Measurements from ENCODE around the gene LYRM1.

The LYRM1 gene

GRCh38 chr16:20950294-20950693 is 49.7 kb downstream of the LYRM1 start:
- TF ChIP-seq CTCF (IDR thresholded peaks at IDR 0.05; ENCODE audit: low read depth, low read length, missing control alignments): no peak
- DNase-seq (ENCODE audit: low read depth): no peak

GRCh38 chr16:20952139-20952920 is 51.8 kb downstream of the LYRM1 start:
- DNase-seq (ENCODE audit: low read depth): no peak
- TF ChIP-seq CTCF (IDR thresholded peaks at IDR 0.05; ENCODE audit: low read depth, low read length, missing control alignments): no peak
- no peak overlapping the region for H3K4me3 ChIP-seq (ENCODE audit: low read depth, low read length)

More at GRCh38 chr16:20950294-20950693, 49.7 kb downstream of the LYRM1 start:
- no peak overlapping the region for H3K4me3 ChIP-seq (ENCODE audit: low read depth, low read length)

- no peak for TF ChIP-seq CTCF (IDR thresholded peaks at IDR 0.05; ENCODE audit: low read depth, low read length, missing control alignments)
- H3K4me3 ChIP-seq (ENCODE audit: low read depth, low read length): no peak overlapping the region
- no peak for DNase-seq (ENCODE audit: low read depth)
Observed at GRCh38 chr16:20954574-20954973, 54.0 kb downstream of the LYRM1 start.

DNA sequence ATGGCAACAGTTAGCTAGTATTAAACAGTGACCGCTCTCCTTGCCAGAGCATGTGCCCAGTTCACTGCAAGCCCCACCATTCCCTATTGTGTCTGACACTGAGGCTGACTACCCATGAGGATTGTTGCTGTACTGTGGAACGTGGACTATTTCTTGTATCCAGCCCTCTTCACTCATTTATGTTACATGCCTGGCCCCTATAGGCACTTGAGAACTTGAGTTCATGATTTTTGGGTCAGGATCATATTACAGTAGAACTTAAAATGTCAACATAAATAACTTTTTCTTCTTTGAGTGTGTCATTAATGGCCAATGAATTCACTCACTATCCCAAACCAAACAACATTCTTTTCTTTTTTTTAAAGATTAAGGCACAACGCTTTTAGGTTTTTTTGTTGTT is 55.7 kb downstream of the LYRM1 start:
- no peak for TF ChIP-seq CTCF (IDR thresholded peaks at IDR 0.05; ENCODE audit: low read depth, low read length, missing control alignments)
- no peak overlapping the region for H3K4me3 ChIP-seq (ENCODE audit: low read depth, low read length)
- DNase-seq (ENCODE audit: low read depth): no peak

DNA sequence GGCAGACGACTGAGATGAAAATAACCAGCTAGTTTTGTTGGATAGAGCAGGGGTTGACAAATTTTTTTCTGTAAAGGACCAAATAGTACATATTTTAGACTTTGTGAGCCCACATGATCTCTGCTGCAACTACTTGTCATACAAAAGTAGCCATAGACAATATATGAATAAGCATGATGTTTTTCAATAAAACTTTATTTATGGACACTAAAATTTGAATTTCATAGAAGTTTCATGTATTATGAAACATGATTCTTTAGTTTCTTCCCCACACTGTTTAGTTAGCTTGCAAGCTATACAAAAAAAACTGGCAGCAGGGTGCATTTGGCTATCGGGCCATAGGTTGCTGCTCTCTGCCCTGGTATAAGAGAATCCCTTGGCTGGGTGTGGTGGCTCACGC is 56.6 kb downstream of the LYRM1 start:
- DNase-seq (ENCODE audit: low read depth): no peak
- H3K4me3 ChIP-seq (ENCODE audit: low read depth, low read length): no peak overlapping the region
- TF ChIP-seq CTCF (IDR thresholded peaks at IDR 0.05; ENCODE audit: low read depth, low read length, missing control alignments): no peak

- DNase-seq (ENCODE audit: low read depth): no peak
Observed at GRCh38 chr16:20960899-20961298, 60.3 kb downstream of the LYRM1 start.

More at GRCh38 chr16:20960899-20961298, 60.3 kb downstream of the LYRM1 start:
- no peak for TF ChIP-seq CTCF (IDR thresholded peaks at IDR 0.05; ENCODE audit: low read depth, low read length, missing control alignments)
- no peak overlapping the region for H3K4me3 ChIP-seq (ENCODE audit: low read depth, low read length)

Data from GM12864 (cell line).